ENCODE measurements around the gene BCL2L1.
A peak's percentile ranks its signal among the peaks of the same experiment; 100 is the strongest.

BCL2L1 gene

DNA sequence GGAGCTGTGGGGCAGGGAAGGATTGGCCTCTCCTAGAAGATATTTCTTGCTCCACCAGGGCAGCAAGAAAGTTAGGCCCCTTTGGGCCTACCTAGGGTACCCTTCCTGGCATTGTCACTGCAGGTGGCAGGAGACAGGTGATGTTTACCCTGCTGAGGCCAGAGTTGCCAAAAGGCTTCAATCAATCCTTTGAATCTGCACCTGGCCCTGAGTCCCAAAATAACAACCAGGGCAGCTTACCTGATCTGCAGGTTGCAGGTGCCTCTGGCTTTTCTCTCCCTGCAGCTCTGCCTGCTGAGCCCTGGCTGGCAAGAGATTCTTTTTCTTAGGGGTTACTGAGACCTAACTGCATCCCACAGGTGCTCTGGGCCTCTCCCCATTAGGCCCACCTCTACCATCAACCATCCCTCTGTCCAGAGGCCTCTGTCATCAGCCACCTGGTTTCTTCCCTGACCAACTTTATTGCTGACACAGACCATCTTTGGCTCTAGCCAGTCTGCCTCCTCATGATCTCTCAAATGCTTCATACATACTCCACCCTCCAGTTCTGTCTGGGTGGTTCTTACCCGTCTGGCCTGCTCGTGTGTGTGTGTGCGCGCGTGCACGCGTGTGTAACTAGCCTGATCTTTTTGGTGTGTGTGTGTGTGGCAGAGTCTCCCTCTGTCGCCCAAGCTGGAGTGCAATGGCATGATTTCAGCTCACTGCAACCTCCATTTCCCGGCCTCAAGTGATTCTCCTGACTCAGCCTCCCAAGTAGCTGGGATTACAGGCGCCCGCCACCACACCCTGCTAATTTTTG, 13.7 kb downstream of the BCL2L1 start:
- no peak for FAIRE-seq

GRCh38 chr20:31707994-31708735, 14.5 kb downstream of the BCL2L1 start:
- FAIRE-seq, result no peak

DNA sequence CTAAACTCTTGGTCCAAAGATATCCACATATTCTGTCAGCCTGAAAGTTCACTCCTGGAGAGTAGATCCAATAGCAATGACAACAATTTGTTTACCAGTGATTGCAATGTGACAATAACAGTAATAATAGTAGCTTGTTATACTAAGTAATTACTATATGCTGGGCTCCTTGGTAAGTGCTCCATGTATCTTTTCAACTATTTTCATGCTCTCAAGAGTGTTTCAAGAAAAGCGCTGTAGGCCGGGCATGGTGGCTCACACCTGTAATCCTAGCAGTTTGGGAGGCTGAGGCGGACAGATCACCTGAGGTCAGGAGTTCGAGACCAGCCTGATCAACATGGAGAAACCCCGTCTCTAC, 15.4 kb downstream of the BCL2L1 start:
- FAIRE-seq, result no peak

GRCh38 chr20:31706607-31707257, 15.9 kb downstream of the BCL2L1 start:
- FAIRE-seq, result no peak

GRCh38 chr20:31705598-31706597, 16.8 kb downstream of the BCL2L1 start:
- FAIRE-seq, result peak; percentile 43

- no peak for FAIRE-seq
Measured at GRCh38 chr20:31705191-31705590, 17.5 kb downstream of the BCL2L1 start.

- FAIRE-seq, result no peak
Measured at GRCh38 chr20:31704225-31705119, 18.2 kb downstream of the BCL2L1 start.

- no peak for FAIRE-seq
Measured at GRCh38 chr20:31701591-31701990, 21.1 kb downstream of the BCL2L1 start.

DNA sequence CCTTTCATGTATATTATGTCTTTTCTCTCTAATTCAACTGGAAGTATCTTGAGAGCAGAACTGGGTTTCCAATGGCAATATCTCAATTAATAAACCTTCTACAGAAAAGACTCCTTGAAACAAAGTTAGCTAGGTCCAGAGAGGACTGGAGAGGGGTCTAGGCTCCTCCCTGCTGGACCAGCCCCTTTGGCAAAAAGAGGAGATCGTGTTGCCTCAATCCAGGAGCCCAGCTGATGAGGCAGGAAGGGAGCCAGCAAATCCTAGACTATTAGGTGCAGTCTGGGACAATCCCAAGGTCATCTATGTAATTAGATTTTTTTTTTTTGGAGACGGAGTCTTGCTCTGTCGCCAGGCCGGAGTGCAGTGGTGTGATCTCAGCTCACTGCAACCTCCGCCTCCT, 21.9 kb downstream of the BCL2L1 start:
- FAIRE-seq, result no peak

DNA sequence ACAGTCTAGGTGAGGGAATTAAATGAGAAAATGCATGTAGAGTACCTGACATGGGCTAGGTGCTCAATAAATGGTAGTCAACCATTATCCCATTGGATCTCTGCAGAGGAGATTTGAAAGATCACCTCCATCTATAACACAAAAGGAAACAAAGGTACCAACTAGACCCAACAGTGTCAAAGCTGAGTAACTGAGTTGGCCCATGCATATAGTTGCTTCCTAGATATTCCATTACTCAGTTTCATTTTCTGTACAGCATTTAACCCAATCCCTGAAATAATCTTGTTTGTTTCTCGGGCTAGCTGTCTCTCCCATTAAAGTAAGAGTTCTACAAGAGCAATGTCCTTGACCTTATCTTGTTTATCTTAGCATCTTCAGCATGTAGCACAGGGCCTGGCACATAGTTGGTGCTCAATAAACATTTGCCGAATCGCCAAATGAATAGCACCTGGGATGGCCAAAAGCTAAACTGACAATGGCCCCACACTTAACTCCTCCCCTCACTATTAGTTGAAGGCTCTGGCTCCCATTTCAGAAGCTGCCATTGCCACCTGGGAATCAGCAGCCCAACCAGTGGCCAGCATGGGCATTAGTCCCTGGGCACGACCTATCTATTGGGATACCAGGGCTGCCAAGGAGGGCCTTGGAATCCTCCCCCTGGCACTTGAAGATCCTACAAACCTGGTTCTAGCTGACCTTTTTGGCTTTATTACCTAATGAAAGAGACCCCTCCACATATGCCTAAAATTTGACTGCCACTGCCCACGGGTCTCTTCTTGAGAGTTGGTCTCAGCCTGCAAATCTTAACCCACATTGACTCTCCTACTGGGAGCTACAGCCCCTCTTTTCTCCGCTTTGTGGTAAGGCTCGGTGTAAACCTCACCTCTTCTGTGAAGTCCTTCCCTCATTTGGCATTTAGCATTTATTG, 22.6 kb downstream of the BCL2L1 start:
- no peak for FAIRE-seq

GRCh38 chr20:31698803-31699718, 23.6 kb downstream of the BCL2L1 start:
- peak; percentile 97 for FAIRE-seq

DNA sequence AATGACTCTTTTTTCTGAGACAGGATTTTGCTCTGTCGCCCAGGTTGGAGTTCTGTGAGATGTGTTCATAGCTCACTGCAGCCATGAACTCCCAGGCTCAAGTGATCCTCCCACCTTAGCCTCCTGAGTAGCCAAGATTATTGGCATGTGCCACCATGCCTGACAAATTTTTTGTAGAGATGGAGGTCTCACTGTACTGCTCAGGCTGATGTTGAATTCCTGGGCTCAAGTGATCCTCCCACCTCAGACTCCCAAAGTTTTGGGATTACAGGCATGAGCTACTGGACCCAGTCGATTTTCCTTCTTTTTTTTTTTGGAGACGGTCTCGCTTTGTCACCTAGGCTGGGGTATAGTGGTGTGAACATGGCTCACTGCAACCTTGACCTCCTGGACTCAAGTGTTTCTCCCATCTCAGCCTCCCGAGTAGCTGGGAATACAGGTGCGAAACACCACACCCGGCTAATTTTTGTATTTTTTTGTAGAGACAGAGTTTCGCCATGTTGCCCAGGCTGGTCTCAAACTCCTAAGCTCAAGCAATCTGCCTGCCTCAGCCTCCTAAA, 24.3 kb downstream of the BCL2L1 start:
- no peak for FAIRE-seq

DNA sequence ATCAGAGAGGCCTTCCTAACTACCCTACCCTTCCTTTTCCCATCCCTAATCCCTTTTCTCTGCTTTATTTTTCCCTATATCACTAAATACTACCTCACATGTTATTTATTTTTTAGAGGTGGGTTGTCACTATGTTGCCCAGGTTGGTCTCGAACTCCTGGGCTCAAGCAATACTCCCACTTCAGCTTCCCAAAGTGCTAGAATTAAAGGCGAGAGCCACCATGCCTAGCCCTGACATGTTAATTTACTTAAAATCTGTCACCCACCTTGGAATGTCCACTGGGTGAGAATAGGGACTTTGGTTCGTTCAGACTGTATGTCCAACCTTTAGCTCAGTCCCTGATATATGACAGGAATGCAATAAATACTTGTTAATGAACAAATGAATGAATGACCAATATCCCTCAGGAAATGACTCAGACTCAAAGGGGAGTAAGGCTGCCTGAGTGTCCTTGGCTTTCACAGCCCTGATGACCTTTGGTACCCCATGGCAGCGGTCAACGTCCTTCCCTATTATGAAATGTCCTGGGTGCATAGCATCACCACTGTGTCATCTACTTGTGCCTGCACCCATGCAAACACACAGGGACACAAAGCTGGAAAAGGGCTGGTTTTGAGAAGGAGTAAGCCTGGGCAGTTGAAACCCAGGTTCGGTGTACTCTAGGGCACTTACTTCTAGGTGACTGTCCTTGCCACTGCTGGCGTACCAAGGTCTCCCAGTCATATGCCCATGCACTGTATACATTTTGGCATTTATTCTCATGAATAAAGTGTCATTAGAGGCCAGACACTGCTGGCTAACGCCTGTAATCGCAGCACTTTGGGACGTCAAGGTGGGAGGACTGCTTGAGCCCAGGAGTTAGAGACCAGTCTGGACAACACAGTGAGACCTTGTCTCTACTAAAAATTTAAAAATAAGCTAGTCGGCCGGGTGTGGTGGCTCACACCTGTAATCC, 26.5 kb downstream of the BCL2L1 start:
- FAIRE-seq, result no peak

GRCh38 chr20:31694842-31695593, 27.6 kb downstream of the BCL2L1 start:
- FAIRE-seq, result no peak

DNA sequence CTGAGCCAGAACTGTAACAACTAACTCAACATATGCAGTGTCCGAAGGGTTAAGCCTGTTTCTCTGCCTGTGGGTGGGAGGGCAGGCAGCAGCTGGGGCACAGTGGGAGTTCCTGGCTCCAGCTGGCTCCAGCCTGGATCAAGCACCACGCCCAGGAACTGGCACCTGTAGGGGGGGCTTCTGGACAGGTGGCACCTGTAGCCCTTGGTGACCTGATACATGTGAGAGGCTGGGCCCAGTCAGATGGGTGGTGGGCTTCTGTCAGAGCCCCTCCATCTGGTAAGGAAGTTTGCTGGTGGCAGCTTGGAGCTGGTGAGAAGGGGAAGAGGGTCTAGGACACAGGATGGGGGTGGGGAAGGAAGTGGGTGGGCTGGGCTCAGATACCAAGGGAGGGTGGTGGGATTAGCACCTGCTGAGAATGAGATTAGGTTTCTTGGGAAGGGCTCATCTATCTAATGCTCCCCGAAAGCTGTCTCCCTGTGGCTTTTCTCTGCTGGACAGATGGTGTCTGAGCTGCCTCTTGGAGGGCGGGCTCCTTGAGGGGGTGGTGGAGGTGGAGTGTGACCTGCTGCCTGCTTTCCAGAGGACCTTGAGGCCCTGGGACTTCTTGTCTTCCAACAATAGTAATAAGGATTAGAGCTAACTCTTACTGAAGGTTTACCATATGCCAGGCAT, 28.5 kb downstream of the BCL2L1 start:
- FAIRE-seq, result no peak

DNA sequence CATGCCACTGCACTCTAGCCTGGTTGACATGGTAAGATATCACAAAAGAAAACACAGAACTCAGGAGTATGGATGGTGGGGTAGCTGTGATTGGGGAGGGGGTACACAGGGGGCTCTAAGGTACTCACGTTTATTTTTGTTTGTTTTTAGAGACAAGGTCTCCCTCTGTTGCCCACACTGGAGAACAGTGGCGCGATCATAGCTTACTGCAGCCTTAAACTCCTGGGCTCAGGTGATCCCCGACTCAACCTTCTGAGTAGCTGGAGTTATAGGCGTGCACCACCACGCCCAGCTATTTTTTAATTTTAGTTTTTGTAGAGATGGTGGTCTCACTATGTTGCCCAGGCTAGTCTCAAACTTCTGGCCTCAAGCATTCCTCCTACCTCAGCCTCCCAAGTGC, 29.3 kb downstream of the BCL2L1 start:
- FAIRE-seq, result no peak

All from islet of Langerhans (tissue), 1 donor.